ENCODE measurements around the gene MRPL34.

Gene MRPL34

DNA sequence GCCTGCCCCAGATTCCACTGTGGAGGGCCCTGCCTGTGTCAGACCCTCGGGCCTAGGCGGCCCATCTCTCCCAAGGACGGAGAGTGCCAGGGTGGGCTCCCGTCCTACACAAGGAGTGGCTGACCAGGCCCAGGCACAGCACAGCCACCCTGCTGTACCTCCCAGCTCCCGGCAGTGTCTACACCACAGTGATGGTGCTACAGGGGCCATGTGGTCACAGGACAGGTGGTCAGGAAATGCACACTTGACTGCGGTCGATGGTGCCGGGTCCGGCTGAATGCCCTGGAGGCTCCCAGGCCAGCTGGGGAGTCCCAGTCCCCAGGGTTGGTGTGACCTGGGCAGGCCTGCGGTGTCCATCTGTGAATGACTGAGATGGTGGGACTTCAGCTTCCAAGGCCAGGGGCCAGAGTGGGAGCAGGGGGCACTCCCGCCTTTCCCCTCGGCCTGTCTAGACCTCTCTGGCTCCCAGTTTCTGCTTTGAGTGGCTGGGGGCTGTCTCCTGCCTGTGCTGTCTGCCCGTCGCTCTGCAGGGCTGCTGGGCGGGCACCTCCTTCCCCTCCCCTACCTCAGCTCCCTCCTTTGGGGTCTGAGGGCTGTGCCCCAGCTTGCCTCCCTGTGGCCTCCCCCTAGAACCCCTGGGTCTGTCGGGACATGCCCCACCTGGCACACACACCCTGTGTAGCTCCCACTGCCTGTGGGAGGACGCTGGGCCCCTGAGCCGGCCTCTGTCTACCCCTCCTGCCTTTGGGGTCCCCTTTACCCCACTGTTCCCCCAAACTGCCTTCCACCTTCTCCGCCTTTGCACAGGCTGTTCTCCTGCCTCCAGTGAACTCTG is 16.2 kb downstream of the MRPL34 start:
- DNase-seq (ENCODE audit: low read depth), result no peak
- H3K4me3 ChIP-seq (ENCODE audit: low read depth, low read length), result no peak overlapping the region
- TF ChIP-seq, protein P1, sequence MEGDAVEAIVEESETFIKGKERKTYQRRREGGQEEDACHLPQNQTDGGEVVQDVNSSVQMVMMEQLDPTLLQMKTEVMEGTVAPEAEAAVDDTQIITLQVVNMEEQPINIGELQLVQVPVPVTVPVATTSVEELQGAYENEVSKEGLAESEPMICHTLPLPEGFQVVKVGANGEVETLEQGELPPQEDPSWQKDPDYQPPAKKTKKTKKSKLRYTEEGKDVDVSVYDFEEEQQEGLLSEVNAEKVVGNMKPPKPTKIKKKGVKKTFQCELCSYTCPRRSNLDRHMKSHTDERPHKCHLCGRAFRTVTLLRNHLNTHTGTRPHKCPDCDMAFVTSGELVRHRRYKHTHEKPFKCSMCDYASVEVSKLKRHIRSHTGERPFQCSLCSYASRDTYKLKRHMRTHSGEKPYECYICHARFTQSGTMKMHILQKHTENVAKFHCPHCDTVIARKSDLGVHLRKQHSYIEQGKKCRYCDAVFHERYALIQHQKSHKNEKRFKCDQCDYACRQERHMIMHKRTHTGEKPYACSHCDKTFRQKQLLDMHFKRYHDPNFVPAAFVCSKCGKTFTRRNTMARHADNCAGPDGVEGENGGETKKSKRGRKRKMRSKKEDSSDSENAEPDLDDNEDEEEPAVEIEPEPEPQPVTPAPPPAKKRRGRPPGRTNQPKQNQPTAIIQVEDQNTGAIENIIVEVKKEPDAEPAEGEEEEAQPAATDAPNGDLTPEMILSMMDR (IDR thresholded peaks at IDR 0.05; ENCODE audit: low read depth, low read length, missing control alignments), result no peak

DNA sequence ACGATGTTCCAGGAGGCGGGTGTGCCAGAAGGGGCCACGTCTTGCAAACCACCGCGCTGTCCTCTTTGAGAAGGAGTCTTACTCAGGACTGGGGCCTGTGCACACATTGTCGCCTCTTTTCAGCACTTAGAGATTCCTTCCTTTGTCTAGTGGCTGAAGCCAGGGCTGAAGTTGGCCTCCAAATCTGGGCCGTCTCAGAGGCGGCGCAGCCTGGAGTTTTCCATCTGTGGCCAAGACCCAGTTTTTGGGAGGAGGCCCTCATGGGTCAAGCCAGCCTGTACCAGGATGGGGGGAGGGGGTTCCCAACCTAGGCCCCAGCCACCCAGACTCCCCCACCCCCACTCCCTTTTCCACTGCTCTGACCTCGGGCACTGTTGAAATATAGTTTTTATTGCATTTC is 17.2 kb downstream of the MRPL34 start:
- H3K4me3 ChIP-seq (ENCODE audit: low read depth, low read length), result no peak overlapping the region
- TF ChIP-seq, protein P1 (IDR thresholded peaks at IDR 0.05; ENCODE audit: low read depth, low read length, missing control alignments), result no peak
- DNase-seq (ENCODE audit: low read depth), result no peak

DNA sequence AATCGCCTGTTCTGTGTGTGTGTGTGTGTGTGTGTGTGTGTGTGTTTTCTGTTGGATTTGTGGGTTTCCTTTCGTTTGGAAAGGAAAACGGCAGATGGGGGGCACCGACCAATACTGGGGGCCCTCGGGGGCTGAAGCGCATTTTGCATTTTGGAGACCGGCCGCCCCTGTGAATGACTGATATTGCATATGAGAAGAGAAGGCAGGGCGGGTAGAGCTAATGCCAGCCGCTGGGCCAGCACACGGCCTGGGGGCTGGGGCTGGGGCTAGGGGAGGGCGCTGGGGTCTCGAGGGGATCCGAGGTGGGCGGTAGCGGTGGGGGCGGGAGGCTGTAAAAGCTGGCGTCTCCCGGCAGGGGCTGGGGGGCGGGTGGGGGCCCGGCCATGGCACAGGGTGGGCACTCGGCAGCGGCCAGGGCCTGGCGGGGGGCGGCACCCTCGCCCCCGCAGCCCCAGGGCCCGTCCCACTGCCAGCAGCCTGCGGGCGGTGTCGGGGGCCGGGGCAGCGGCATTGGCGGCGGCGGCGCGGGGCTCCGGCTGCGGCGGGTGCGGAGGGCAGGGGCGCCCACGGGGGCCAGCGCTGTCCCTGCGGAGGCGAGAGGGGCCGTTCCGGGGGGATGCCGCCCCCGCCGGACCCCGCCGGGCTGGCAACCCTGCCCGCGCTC is 17.8 kb downstream of the MRPL34 start:
- DNase-seq (ENCODE audit: low read depth), result no peak
- no peak overlapping the region for H3K4me3 ChIP-seq (ENCODE audit: low read depth, low read length)
- TF ChIP-seq, protein P1 (IDR thresholded peaks at IDR 0.05; ENCODE audit: low read depth, low read length, missing control alignments), result no peak

DNA sequence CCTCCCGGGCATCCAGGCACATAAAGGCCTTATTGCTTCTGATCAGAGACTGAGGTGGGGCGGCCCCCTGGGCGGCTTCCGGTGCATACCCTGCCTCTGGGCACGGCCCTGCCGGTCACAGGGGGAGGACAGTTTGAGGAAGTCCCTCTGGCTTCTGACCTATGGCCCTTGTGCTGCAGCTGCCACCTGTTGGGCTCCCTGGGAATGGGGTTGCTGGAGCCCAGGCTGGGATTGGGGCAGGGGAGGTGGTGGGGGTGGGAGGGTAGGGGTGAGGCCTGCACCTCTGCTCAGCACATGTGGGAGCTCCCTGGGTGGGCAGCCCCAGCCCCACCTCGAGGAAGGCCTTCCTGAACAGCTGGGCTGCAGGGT is 18.3 kb downstream of the MRPL34 start:
- H3K4me3 ChIP-seq (ENCODE audit: low read depth, low read length), result no peak overlapping the region
- TF ChIP-seq, protein P1 (IDR thresholded peaks at IDR 0.05; ENCODE audit: low read depth, low read length, missing control alignments), result no peak
- no peak for DNase-seq (ENCODE audit: low read depth)

DNA sequence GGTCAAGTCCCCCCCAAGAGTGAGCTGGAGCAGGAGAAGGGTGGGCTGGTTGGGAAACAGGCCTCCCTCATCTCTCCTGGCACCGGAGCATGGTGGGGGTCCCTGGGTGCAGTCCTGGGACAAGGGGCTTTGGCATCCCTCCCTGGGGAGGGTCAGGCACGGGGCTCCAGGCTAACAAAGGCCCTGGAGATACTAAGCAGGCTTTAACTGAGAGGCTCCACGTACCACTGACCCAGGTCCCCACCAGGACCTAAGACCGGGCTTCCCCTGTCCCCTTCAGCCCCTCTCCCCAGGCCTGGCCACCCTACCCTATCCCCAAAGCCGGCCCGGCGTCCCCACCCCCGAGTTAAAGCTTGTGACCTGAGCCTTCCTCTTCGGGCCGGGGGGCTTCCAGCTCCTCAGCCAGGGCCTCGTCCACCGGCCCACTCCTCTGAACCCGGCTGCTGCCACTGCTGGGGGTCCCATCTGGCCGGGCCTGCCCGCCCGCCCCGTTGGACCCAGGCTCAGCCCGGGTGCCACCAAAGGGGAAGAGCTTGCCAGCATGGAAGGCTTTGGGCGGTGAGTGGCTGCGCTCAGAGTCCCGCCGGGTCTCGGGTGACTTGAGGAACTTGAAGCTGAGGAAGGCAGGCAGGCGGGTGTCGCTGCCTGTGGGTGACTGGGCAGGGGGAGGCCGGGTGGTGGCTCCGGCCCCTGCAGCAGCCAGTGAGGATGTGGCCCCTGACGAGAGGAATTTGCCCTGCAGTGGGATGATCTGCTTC is 18.9 kb downstream of the MRPL34 start:
- DNase-seq (ENCODE audit: low read depth), result no peak
- TF ChIP-seq, protein P1 (IDR thresholded peaks at IDR 0.05; ENCODE audit: low read depth, low read length, missing control alignments), result no peak

DNA sequence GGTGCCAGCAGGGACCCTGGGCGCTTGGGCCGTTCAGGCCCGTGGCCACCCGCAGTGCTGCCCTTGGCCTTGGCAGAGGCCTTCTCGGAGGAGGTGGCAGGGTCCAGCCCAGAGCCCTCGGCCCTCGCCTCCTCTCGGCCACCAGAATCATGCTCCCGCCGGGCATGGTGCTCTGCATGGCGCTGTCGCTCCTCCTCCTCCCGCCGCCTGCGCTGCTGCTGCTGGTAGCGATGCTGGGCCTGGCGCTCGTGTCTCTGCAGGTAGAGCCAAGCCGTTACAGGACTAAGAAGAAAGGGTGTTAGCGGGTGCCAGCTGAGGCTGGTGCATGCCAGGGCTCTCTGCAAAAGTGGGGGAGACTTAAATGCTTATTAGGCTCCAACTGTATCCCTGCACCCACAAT is 19.5 kb downstream of the MRPL34 start:
- no peak for DNase-seq (ENCODE audit: low read depth)
- no peak overlapping the region for H3K4me3 ChIP-seq (ENCODE audit: low read depth, low read length)
- TF ChIP-seq, protein P1 (IDR thresholded peaks at IDR 0.05; ENCODE audit: low read depth, low read length, missing control alignments), result no peak

More for the DNA sequence above, 18.9 kb downstream of the MRPL34 start:
- no peak overlapping the region for H3K4me3 ChIP-seq (ENCODE audit: low read depth, low read length)

Data from GM12864 (cell line).